ENCODE results near the gene CIB1.
A peak's percentile ranks its signal among the peaks of the same experiment; 100 is the strongest.

The CIB1 gene

DNA sequence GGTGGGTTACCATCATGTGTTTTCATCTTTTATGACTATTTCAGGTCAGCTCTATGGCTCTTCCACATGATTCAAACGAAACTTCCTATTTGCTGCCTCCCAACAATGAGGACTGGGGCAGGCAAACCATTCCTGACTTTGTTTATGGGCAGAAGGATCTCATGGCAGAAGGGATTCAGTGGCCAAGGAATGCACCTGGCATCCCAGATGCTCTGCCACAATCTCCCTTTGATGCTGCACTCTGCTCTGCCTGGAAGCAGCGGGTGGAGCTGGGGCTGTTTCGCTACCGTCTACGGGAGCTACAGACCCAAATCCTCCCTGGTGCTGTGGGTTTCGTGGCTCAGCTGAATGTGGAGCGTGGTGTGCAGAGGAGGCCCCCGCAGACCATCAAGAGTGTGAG lies 7.1 kb upstream of the CIB1 start:
- DNase-seq (ENCODE audit: low spot score) = no peak

DNA sequence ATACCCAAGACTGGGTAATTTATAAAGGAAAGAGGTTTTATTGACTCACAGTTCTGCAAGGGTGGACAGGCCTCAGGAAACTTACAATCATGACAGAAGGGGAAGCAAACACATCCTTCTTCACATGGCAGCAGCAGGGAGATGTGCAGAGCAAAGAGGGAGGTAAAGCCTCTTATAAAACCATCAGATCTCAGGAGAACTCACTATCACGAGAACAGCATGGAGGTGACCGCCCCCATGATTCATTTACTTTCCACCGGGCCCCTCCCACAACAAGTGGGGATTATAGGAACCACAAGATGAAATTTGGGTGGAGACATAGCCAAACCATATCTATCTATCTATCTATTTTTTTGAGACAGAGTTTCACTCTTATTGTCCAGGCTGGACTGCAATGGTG lies 5.6 kb upstream of the CIB1 start:
- DNase-seq (ENCODE audit: low spot score) = no peak

DNA sequence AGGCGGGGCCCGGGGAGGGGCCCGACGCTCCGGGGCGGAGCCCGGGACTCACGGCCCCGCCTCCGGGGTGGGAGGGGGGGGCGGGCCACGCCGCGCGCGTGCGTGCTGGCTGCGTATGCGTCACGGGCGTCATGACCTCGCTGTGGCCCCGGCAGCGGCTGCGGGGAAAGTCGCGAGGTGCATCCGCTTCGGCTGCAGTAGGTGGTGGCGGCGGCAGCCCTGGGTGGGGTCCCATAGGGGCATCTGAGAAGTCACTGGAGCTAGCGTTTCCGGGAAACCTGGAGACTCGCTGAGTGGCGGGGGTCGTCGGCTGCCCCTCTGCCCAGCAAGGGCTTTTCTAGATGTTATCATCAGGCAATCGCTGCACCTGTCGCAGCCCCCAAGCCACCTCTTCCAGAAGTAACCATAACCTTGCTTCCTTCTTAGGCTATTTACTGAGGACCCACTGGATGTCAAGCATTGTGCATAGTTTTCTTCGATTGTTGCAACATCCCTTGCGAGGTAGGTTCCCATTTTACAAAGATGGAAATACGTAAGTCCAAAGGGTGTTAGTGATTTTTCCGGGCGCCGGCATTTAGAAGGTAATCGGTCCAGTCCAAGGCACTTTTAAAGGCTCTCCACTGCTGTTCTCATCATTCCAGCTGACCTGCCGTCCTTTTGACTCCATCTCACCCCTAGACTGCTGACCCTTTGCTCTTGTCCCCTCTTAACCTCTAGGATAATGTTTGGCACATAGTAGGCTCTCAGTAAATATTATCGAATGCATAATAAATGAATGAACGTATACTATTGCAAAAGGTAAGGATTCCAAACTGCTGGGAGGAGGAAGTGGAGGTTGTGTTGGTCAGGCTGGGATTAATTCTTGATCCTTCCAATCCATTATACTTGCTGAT lies 601 bp upstream of the CIB1 start, which contains the start of gene GDPGP1:
GDPGP1 (plus strand) TSS at position 114 of the 893 bp plus-strand sequence. CDS start 6,700 bp downstream, outside the sequence.
- DNase-seq (ENCODE audit: low spot score) = no peak

GRCh38 chr15:90232941-90233386 lies 777 bp downstream of the CIB1 start:
- DNase-seq (ENCODE audit: low spot score) = no peak

- DNase-seq (ENCODE audit: low spot score) = no peak
These were observed 1.5 kb downstream of the CIB1 start for GRCh38 chr15:90232196-90232595.

DNA sequence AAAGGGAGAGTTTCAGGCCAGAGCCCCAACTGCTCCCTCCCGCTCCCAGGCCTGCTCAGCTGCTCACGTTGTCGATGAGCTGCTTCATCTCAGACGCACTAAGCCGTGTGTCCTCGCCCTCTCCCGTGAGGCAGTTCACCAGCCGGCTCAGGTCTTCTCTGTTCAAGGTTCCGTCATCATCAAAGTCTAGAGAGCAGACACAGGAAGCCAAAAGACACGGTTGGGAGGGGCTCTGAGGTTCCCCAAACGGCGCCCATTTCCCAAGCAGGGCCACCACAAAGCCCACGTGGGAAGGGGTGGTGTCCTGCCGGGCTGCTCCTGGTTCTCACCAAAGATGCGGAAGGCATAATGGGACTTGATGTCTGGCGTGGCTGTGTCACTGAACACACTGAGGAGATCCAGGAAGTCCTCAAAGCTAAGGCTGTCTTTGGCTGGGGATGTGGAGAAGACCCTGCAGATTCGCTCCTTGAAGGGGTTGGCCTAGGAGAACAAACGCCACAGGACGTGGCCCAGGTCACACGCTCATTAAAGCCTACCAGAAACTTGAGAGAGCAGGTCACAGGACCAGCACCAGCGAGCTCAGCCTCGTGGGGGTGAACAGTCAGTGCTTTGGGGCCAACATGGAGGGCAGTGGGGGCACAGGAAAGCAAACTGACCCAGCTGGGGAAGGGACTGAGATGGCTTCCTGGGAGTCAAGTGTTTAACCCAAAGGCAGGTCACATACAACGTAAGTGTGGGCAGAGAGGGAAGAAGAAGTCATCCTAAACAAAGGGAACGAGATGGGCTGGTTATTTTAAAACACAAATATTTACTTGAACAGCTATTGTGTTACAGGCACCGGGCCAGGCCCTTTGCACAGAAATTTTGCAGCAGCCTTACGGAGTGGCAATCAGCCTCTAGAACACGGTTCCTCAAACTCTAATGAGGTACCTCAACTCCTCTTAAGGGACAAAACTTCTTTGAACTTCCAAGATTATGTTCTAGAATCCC lies 2.4 kb downstream of the CIB1 start:
- no peak for DNase-seq (ENCODE audit: low spot score)

DNA sequence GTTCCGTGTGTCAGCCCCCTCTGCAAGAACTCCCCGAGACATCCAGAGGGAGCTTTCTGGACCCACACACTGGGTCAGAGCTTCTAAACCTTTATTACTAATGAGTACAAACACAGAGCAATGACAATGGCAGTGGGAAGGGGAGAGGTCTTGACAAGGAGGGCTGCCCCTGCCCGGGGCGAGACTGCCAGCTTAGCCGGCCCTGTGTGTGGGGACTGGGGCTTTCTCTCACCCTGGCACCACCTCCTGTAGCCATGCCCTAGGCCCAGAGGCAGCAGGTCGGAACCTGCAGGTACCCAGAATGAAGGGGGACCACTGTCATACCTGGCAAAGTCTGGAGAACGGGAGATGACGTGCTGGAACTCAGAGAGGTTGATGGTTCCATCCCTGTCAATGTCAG lies 3.1 kb downstream of the CIB1 start:
- DNase-seq (ENCODE audit: low spot score) = no peak

DNA sequence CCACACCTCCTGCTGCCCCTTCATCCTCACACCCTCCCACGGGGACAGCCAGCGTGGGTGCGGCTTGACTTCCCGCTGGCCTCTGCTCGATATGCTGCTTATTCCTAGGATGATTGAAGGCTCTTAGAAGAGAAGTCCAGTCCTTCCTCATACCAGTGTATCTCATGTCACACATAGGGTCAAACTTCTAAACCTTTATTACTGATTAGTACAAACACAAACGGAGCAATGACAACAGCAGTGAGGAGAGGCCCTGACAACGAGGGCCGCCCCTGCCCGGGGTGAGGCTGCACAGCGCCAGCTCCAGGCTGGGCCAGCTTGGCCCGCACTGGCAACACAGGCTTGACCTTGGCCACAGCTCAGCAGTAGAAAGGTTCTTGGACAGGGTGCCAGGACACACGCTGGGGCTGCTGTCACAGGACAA lies 3.7 kb downstream of the CIB1 start:
- DNase-seq (ENCODE audit: low spot score) = no peak

- DNase-seq (ENCODE audit: low spot score) = no peak
These were observed 4.8 kb downstream of the CIB1 start for GRCh38 chr15:90228960-90229359.

DNA sequence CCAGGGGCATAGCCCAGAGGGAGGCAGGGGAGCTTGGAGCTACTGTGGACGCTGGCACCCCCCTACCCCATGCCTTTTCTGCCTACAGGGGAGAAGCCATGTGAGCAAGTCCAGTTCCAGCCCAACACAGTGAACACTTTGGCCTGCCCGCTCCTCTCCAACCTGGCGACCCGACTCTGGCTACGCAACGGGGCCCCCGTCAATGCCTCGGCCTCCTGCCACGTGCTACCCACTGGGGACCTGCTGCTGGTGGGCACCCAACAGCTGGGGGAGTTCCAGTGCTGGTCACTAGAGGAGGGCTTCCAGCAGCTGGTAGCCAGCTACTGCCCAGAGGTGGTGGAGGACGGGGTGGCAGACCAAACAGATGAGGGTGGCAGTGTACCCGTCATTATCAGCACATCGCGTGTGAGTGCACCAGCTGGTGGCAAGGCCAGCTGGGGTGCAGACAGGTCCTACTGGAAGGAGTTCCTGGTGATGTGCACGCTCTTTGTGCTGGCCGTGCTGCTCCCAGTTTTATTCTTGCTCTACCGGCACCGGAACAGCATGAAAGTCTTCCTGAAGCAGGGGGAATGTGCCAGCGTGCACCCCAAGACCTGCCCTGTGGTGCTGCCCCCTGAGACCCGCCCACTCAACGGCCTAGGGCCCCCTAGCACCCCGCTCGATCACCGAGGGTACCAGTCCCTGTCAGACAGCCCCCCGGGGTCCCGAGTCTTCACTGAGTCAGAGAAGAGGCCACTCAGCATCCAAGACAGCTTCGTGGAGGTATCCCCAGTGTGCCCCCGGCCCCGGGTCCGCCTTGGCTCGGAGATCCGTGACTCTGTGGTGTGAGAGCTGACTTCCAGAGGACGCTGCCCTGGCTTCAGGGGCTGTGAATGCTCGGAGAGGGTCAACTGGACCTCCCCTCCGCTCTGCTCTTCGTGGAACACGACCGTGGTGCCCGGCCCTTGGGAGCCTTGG lies 5.6 kb downstream of the CIB1 start:
- no peak for DNase-seq (ENCODE audit: low spot score)

- DNase-seq (ENCODE audit: low spot score) = no peak
These were observed 6.4 kb downstream of the CIB1 start for GRCh38 chr15:90227336-90227735.

- DNase-seq (ENCODE audit: low spot score) = no peak
These were observed 8.1 kb downstream of the CIB1 start for GRCh38 chr15:90225504-90226234.

DNA sequence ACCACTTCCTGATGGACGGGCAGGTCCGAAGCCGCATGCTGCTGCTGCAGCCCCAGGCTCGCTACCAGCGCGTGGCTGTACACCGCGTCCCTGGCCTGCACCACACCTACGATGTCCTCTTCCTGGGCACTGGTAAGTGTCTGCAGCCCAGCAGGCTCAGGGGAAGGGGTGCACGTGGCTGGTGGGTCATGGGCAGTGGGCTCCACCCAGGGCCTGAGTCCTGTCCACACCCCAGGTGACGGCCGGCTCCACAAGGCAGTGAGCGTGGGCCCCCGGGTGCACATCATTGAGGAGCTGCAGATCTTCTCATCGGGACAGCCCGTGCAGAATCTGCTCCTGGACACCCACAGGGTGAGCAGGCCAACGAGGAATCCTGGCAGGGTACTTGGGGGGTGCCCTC lies 8.7 kb downstream of the CIB1 start:
- DNase-seq (ENCODE audit: low spot score) = no peak

GRCh38 chr15:90223441-90224165 lies 10.1 kb downstream of the CIB1 start:
- no peak for DNase-seq (ENCODE audit: low spot score)

- DNase-seq (ENCODE audit: low spot score) = no peak
These were observed 11.2 kb downstream of the CIB1 start for GRCh38 chr15:90222547-90222946.

GRCh38 chr15:90221246-90221900 lies 12.4 kb downstream of the CIB1 start:
- peak; percentile 83 for DNase-seq (ENCODE audit: low spot score)

DNA sequence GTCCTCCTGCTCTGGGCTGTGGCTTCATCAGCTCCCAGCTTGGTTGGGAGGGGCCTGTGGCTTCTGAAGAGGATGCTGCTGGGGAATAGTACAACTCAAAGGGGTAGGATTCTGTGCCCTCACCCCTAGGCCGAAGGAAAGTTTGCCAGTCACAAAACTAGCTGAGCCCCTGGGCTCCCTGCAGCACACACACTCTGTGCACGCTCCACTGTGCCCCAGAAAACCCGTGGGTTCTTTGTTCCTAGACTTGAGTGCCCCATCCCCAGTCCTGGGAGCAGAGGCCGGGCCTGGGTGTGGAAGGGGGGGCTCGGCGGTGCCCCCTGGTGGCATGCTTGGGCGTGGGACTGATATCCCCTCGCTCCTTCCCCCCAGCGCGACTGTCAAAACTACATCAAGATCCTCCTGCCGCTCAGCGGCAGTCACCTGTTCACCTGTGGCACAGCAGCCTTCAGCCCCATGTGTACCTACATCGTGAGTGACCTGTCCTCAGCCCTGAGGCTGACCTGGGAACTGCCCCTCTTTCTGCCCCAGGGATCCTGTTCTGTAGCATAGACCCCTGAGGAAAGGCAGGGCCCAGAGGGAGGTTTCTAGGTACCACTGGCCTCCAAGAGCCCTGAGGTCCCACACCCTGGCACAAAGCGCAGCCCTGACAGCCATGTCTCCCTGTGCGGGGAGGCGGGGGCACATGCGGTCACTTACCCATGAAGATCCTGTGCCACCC lies 14.2 kb downstream of the CIB1 start:
- DNase-seq (ENCODE audit: low spot score) = peak; percentile 68

- no peak for DNase-seq (ENCODE audit: low spot score)
These were observed 15.9 kb downstream of the CIB1 start for GRCh38 chr15:90217671-90218394.

All from hematopoietic multipotent progenitor cell treated with erythropoietin and hydrocortisone succinate and interleukin-3 and kit ligand, for 17 days (in vitro differentiated cells).